Endometrium (tissue), 2 donors: ENCODE results near the gene SBK2.
"Not testable (repeated sequence)": the region's sequence is repeated elsewhere in the genome, so short reads cannot be mapped to it uniquely, and the experiment has no call there.

ENCODE experiments used
- FAIRE-seq: peaks from 2 replicates; lab custom pipeline; 2012; peaks lifted over from hg19 to GRCh38; lab: Jason Lieb, UNC
- donor health status: control.
- donor health status: control.

SBK2 gene

GRCh38 chr19:55535173-55535964, 1.6 kb downstream of the SBK2 start:
- FAIRE-seq, result no peak

- not testable (repeated sequence) for FAIRE-seq
Measured at GRCh38 chr19:55534280-55534679, 2.7 kb downstream of the SBK2 start.

- FAIRE-seq, result no peak
Measured at GRCh38 chr19:55530996-55531395, 5.9 kb downstream of the SBK2 start.

GRCh38 chr19:55529636-55530234, 7.2 kb downstream of the SBK2 start:
- no peak for FAIRE-seq

- FAIRE-seq, result no peak
Measured at GRCh38 chr19:55528030-55528803, 8.7 kb downstream of the SBK2 start.

GRCh38 chr19:55527197-55528029, 9.5 kb downstream of the SBK2 start:
- no peak for FAIRE-seq

- no peak for FAIRE-seq
Measured at GRCh38 chr19:55526216-55527196, 10.4 kb downstream of the SBK2 start.

GRCh38 chr19:55525289-55526101, 11.4 kb downstream of the SBK2 start:
- FAIRE-seq, result no peak

- no peak for FAIRE-seq
Measured at GRCh38 chr19:55520691-55521292, 16.1 kb downstream of the SBK2 start.

- no peak for FAIRE-seq
Measured at GRCh38 chr19:55519451-55520311, 17.3 kb downstream of the SBK2 start.

GRCh38 chr19:55516878-55517620, 19.9 kb downstream of the SBK2 start:
- peak; percentile 80 for FAIRE-seq

- no peak for FAIRE-seq
Measured at GRCh38 chr19:55508120-55508519, 28.8 kb downstream of the SBK2 start.

- no peak for FAIRE-seq
Measured at GRCh38 chr19:55504981-55505380, 32.0 kb downstream of the SBK2 start.

GRCh38 chr19:55504252-55504603, 32.7 kb downstream of the SBK2 start:
- FAIRE-seq, result no peak

- no peak for FAIRE-seq
Measured at GRCh38 chr19:55503502-55504251, 33.3 kb downstream of the SBK2 start.

GRCh38 chr19:55503157-55503501, 33.8 kb downstream of the SBK2 start:
- FAIRE-seq, result no peak

GRCh38 chr19:55502197-55502952, 34.6 kb downstream of the SBK2 start:
- FAIRE-seq, result no peak
